ENCODE data around the gene RLN1.

GRCh38 chr9:5352637-5353248, 13.1 kb upstream of the RLN1 start:
- TF ChIP-seq CTCF (IDR thresholded peaks at IDR 0.05 in 4 of 5, conservative IDR thresholded peaks at IDR 0.05 in 1 of 5) (no peak), POLR2A (IDR thresholded peaks at IDR 0.05) (no peak)
